ENCODE data around the gene GPX4.

GPX4 gene

DNA sequence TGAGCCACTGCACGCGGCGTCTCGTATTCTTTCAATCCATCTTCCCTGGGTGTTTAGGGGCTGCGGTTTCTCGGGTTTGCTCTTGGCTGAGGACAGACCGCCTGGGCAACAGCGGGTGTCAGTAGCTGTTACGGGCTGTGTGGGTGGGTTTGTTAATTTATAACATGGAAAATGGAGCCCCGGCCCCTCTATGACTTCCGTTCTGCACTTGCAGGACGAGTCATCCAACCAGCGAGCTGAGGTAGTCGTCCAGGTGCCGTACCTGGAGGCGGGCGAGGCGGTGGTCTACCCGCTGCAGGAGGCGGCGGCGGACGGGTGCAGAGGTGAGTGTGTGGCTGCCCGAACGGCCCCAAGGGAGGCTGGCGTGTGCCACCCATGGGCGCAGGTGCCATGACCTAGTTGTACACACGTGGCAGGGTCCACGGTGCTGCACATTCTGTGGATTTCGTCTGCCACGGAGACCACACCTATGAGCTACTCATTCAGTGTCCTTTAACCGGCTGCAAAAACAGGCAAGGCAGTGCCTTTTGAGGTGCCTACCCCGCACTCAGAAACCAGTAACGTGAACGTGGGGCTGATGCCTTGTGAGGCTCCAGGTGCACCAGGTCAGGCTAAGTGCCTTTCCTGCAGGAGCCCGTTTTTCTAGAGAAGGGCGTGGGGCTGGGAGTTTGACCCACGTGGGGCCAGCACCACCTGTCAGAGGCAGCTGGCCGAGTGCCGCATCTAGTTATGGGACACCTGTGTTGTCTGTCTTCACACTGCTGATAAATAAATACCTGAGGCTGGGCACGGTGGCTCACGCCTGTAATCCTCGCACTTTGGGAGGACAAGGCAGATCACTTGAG, 19.5 kb upstream of the GPX4 start:
- Histone ChIP-seq H3K4me1 (peaks cover 3% of the 10 kb centered on the region; the same call in 1 of the 2 replicates), H3K36me3 (replicated peaks) (peaks cover 32% of the 10 kb centered on the region), H3K9me3 (no peaks in the 10 kb centered on the region), H3K27me3 (ENCODE audit: low read depth) (no peaks in the 10 kb centered on the region), H3K4me3 (no peak overlapping the region)
- no peak for DNase-seq (ENCODE audit: low spot score in 2 of 2)
- in situ Hi-C loops (cut with MboI; ENCODE audit: low sequenced_read_pairs), result no loop called here

DNA sequence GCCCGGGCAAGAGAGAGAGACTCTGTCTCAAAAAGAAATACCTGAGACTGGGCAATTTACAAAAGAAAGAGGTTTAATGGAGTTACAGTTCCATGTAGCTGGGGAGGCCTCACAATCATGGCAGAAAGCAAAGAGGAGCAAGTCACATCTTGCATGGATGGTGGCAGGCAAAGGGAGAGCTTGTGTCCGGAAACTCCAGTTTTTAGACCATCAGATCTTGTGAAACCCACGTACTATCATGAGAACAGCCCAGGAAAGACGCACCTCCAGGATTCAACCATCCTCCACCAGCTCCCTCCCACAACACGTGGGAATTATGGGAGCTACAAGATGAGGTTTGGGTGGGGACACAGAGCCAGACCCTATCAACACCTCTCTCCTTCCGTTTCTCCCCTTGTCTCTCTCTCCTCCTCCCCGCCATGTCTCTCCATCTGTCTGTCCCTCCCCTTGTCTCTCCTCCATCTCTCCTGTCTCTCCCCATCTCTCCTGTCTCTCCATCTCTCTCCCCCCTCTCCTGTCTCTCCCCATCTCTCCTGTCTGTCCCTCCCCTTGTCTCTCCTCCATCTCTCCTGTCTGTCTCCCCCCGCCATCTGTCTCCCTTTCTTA, 18.6 kb upstream of the GPX4 start:
- Histone ChIP-seq H3K9me3 (no peaks in the 10 kb centered on the region), H3K27me3 (ENCODE audit: low read depth) (no peaks in the 10 kb centered on the region), H3K36me3 (replicated peaks) (peaks cover 37% of the 10 kb centered on the region), H3K4me3 (no peak overlapping the region), H3K4me1 (peaks cover 3% of the 10 kb centered on the region; the same call in 1 of the 2 replicates)
- in situ Hi-C loops (cut with MboI; ENCODE audit: low sequenced_read_pairs), result no loop called here
- DNase-seq (ENCODE audit: low spot score in 2 of 2), result no peak

DNA sequence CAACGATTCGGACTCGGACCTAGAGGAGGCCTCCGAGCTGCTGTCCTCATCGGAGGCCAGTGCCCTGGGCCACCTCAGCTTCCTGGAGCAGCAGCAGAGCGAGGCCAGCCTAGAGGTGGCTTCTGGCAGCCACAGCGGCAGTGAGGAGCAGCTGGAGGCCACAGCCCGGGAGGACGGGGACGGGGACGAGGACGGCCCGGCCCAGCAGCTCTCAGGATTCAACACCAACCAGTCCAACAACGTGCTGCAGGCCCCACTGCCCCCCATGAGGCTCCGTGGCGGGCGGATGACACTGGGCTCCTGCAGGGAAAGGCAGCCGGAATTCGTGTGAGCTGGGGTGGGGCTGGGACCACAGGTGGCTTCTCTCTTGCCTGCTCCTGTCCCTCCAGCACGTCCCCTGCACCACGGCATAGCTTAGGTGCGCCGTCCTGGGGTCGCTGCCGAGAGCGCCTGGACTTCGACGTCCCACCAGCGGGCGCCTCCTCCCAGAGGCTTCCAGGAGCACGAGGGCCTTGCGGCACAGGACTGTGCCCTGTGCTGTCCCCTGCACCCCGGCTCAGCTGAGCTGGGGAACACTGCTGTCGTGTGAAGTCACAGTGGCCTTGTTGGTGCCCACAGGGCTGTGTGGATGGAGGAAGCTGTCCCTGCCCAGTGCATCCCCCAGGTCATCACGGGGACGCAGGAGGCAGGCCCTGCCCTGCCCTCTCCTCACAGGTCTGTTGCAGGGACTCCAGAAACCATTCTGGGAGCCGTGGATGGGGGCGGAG, 17.9 kb upstream of the GPX4 start:
- peaks cover 42% of the 10 kb centered on the region for H3K36me3 ChIP-seq (replicated peaks)

DNA sequence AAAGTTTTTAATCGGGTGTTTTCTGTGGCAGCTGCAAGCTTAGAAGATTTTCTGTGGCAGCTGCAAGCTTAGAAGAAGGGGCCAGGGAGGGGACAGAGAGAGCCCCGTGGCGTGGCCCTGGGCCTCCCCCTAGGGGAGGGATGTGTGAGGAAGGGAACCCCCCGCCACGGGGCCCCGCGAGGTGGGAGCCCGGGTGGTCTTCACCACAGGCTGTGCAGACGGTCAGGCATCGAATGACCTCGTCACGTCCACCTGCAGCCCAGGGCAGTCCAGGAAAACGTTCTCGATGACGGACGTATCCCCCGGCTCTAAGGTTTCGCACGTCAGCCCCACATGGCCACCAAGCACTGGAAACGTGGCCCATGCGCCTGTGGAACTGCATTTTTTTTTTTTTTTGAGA, 17.2 kb upstream of the GPX4 start:
- Histone ChIP-seq H3K9me3 (no peaks in the 10 kb centered on the region), H3K4me3 (no peak overlapping the region), H3K36me3 (replicated peaks) (peaks cover 45% of the 10 kb centered on the region), H3K27me3 (ENCODE audit: low read depth) (no peaks in the 10 kb centered on the region), H3K4me1 (peaks cover 3% of the 10 kb centered on the region; the same call in 1 of the 2 replicates)
- in situ Hi-C loops (cut with MboI; ENCODE audit: low sequenced_read_pairs), result no loop called here
- DNase-seq (ENCODE audit: low spot score in 2 of 2), result no peak

More for the DNA sequence above, 17.9 kb upstream of the GPX4 start:
- Histone ChIP-seq H3K9me3 (no peaks in the 10 kb centered on the region), H3K27me3 (ENCODE audit: low read depth) (no peaks in the 10 kb centered on the region), H3K4me3 (no peak overlapping the region), H3K4me1 (peaks cover 3% of the 10 kb centered on the region; the same call in 1 of the 2 replicates)
- DNase-seq (ENCODE audit: low spot score in 2 of 2), result no peak
- in situ Hi-C loops (cut with MboI; ENCODE audit: low sequenced_read_pairs), result no loop called here

DNA sequence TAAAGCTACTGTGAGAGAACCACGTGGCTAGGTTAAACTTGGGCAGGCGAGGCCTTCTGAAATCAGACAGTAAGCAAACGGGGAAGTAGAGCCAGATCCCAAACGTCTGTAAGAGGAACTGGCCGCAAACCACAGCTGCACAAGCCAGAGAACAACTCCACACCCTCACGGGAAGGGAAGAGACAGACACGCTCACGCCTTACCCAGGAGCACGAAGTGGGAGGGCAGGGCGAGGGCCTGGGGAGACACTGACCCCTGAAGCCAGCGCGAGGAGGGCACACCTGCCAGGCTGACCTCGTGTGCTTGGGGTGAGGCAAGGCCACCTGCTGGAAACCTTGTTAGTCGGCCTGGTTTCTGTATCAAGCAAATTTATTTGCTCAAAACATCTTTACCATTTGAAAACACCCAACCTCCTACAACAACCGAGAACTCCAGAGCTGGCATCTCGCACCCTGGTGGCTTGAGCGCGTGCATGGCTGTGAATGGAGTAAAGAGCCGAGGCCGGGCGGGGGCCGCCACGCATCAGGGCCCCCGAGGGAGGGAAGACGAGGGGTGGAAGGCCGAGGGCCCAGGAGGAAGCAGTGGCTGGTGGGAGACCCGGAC, 15.9 kb upstream of the GPX4 start:
- no peak overlapping the region for H3K4me3 ChIP-seq
- no peaks in the 10 kb centered on the region for H3K9me3 ChIP-seq
- H3K4me1 ChIP-seq, result peaks cover under 1% of the 10 kb centered on the region; the same call in 1 of the 2 replicates
- peaks cover 52% of the 10 kb centered on the region for H3K36me3 ChIP-seq (replicated peaks)
- no peak for DNase-seq (ENCODE audit: low spot score in 2 of 2)
- H3K27me3 ChIP-seq (ENCODE audit: low read depth), result no peaks in the 10 kb centered on the region
- in situ Hi-C loops (cut with MboI; ENCODE audit: low sequenced_read_pairs), result no loop called here

DNA sequence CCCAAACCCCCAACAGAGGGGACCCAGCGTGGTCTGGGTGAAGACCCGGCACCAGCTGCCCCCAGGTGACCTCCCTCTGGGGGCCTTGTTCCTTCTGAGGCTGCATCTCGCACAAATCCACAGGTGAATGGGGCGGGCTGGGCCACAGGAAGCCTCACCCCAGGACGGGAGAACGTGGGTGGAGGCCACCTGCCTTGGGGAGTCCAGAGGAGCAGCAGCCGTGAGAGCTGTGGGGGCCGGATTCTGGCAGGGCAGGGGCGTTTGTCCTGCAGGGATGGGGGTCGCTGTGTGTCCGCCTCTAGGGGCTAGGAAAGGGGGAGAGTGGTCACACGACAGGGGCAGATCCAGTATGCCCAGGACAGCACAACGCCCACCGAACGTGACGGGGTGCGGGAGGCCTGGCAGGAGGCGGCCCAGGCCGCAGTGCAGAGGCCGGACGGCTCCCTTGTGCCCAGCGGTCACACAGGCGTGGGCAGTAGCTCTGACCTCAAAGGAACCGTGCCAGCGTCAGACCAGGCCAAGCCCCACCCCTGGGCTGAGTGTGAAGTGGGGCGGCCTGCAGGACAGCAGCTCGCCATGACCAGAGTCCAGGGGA, 15.3 kb upstream of the GPX4 start:
- peaks cover 54% of the 10 kb centered on the region for H3K36me3 ChIP-seq (replicated peaks)
- no peaks in the 10 kb centered on the region for H3K9me3 ChIP-seq
- in situ Hi-C loops (cut with MboI; ENCODE audit: low sequenced_read_pairs), result no loop called here
- DNase-seq (ENCODE audit: low spot score in 2 of 2), result no peak
- no peaks in the 10 kb centered on the region for H3K27me3 ChIP-seq (ENCODE audit: low read depth)
- H3K4me1 ChIP-seq, result no peaks in the 10 kb centered on the region
- H3K4me3 ChIP-seq, result no peak overlapping the region

DNA sequence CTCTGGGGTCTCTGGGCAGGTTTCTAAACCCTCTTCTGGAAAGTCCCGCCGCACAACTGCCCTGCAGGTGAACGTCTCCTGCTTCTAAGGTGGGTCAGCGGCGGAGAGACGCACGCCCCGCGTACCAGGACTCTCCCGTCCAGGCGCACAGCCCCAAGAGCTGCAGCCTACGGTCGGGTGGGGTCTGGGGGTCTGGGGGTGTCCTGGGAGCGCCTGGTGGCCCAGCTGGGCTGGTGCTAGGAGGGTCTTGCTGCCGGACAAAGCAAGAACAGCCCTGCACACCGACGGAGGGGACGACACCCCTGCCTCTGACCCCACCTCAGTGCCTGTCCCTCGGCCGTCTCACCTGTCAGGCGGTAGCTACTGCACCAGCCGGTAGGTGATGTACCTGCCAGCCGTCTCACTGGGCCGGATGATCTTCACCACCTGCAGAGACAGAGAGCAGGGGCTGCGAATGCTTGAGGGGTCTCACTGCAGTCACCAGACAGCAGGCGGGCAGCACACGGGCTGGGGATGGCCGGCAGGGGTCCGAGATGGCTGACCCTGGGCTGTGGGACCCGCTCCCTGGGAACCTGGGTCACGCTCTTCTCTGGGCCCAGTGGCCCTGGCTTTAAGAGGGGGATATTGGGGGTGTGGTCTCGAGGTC, 14.5 kb upstream of the GPX4 start:
- Histone ChIP-seq H3K27me3 (ENCODE audit: low read depth) (no peaks in the 10 kb centered on the region), H3K4me1 (peaks cover 5% of the 10 kb centered on the region), H3K36me3 (replicated peaks) (peaks cover 59% of the 10 kb centered on the region), H3K4me3 (no peak overlapping the region), H3K9me3 (no peaks in the 10 kb centered on the region)
- in situ Hi-C loops (cut with MboI; ENCODE audit: low sequenced_read_pairs), result no loop called here
- no peak for DNase-seq (ENCODE audit: low spot score in 2 of 2)

DNA sequence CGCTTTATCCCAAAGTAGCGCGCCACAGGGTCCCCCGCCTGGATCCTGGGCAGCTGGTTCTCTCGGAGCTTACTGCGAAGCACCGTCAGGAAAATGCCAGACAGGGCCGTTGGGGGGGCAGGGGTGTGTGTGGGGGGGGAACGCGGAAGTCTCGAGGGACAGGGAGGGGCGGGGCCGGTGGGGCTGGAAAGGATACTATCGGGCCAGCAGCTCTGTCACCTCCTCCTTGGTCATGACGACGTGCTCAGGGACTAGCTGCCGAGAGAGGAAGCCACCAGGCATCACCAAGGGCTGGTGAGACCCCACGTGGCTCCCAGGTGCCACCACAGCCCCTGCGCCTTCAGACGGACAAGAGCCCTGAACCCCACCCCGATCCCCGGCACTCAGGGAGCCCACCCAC, 13.9 kb upstream of the GPX4 start:
- in situ Hi-C loops (cut with MboI; ENCODE audit: low sequenced_read_pairs), result no loop called here
- no peak for DNase-seq (ENCODE audit: low spot score in 2 of 2)
- Histone ChIP-seq H3K9me3 (no peaks in the 10 kb centered on the region), H3K27me3 (ENCODE audit: low read depth) (no peaks in the 10 kb centered on the region), H3K4me3 (no peak overlapping the region), H3K36me3 (replicated peaks) (peaks cover 59% of the 10 kb centered on the region), H3K4me1 (peaks cover 5% of the 10 kb centered on the region)

DNA sequence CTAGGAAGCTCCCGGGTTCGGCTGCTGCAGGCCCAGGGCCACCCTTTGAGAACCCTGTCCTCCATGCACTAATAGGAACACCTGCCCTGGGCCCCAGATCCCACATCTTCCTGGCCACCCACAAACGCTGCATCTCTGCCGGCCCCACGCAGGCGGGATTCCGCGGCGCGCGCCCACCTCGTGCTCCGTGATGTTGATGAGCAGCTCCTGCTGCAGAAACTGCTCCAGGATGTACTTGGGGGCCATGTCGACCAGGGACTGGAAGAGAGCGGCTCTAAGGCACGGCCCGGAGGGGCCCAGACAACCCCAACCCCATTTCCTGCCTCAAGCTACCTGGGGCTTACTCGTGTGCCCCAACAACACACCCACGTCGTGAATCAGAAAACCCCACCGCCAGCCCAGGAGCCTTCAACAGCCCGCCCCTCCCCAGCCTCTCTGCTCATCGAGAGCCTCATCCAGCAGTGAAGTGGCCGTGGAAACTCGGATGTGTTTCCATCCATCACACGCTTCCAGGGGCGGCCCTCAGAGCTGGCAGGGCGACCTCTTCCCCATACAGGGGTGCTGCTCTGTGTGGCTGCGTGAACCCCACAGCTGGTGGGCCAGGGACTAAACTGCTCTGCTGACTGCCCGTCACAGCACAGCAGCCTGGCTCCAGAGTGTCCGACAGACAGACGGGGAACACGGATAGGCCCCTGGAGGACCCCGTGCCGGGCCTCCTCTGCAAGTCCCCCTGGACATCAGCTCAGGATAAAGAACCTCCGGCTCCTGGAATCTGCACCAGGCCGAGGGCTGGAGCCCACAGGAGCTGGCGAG, 12.9 kb upstream of the GPX4 start:
- H3K27me3 ChIP-seq (ENCODE audit: low read depth), result no peaks in the 10 kb centered on the region

DNA sequence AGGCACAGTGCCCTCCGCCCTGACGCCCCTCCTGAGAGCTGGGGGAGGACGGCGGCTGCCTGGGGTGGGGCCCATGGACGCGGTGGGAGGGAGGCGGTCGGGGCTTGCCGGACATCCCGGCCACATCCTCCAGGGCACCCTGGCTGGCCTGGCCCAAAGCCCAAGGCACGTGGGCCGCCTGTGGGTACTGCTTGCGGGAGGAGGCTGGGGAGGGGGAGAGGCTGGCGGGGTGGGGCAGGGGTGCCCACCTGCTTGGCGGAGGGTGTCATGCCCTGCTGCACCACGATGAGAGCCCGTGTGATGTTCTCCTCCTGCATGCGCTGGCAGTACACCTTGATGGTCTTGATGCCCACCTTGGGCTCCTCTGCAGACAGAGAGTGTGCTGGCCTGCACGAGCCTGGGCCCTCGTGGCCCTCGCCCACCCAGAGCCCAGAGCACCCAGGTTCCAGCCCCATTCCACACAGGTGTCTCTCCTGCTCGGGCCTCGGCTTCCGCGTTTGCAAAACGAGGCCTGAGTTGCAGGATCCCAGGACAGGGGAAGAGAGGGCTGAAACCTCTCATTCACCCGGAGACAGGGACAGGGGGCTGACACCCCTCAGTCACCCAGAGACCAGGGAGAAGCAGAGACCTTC, 12.1 kb upstream of the GPX4 start:
- H3K27me3 ChIP-seq (ENCODE audit: low read depth), result no peaks in the 10 kb centered on the region
- peaks cover 9% of the 10 kb centered on the region for H3K4me1 ChIP-seq
- H3K36me3 ChIP-seq (replicated peaks), result peaks cover 49% of the 10 kb centered on the region
- H3K4me3 ChIP-seq, result no peak overlapping the region
- in situ Hi-C loops (cut with MboI; ENCODE audit: low sequenced_read_pairs), result no loop called here
- H3K9me3 ChIP-seq, result no peaks in the 10 kb centered on the region
- DNase-seq (ENCODE audit: low spot score in 2 of 2), result no peak

More for the DNA sequence above, 12.9 kb upstream of the GPX4 start:
- Histone ChIP-seq H3K4me1 (peaks cover 9% of the 10 kb centered on the region), H3K9me3 (no peaks in the 10 kb centered on the region), H3K4me3 (no peak overlapping the region), H3K36me3 (replicated peaks) (peaks cover 56% of the 10 kb centered on the region)
- DNase-seq (ENCODE audit: low spot score in 2 of 2), result no peak
- in situ Hi-C loops (cut with MboI; ENCODE audit: low sequenced_read_pairs), result no loop called here

DNA sequence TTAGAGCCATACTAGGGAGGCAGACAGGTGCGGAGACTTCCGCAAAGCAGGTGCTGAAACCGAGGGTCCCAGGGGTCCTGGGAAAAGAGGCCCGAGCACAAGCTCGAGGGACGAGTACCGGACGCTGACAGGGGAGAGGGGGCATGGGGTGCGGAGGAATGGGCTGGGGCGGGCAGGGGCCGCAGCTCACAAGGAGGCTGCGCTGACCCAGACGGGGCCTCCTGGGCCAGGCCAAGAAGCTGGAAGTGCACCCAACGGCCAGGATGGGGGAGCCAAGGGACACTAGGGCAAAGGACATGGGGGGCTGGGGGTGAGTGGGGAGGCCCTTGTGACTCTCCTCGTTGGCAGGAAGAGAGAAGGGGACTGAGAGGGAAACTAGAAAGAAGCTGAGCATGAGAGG, 10.5 kb upstream of the GPX4 start:
- Histone ChIP-seq H3K4me1 (peaks cover 9% of the 10 kb centered on the region), H3K9me3 (no peaks in the 10 kb centered on the region), H3K4me3 (no peak overlapping the region), H3K27me3 (ENCODE audit: low read depth) (no peaks in the 10 kb centered on the region), H3K36me3 (replicated peaks) (peaks cover 41% of the 10 kb centered on the region)
- DNase-seq (ENCODE audit: low spot score in 2 of 2), result no peak
- in situ Hi-C loops (cut with MboI; ENCODE audit: low sequenced_read_pairs), result no loop called here

Measured in HAP-1 (cell line).